ENCODE data around the gene ME1. TPM values are rescaled to one million over a fixed set of nuclear protein-coding genes. Genes with fewer than 3 reads are reported as not detected.

Gene ME1
- total and polyA plus RNA-seq, 2 of the 13 experiments (the other 11 are each of a cell fraction or from before 2014, with no cell fraction given) = not detected

DNA sequence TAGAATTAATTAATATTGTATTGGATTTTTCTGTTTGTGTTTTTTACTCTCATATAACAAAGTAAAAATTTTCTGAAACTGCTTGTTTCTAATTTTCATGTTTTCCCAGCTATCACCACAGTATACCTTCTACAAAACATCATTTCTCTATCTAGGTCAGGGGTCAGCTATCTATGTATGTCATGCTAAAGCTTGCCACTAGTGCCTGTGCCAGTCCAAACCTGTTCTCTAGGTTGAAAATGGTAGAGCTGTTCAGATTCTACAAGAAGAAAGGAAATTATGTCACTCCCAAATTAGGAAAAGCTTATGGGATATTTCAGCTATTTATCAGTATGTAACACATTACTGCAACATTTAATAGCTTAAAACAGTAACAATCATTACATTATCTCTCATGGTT lies 5.8 kb upstream of the ME1 start (continued):
- TF ChIP-seq, protein P1, sequence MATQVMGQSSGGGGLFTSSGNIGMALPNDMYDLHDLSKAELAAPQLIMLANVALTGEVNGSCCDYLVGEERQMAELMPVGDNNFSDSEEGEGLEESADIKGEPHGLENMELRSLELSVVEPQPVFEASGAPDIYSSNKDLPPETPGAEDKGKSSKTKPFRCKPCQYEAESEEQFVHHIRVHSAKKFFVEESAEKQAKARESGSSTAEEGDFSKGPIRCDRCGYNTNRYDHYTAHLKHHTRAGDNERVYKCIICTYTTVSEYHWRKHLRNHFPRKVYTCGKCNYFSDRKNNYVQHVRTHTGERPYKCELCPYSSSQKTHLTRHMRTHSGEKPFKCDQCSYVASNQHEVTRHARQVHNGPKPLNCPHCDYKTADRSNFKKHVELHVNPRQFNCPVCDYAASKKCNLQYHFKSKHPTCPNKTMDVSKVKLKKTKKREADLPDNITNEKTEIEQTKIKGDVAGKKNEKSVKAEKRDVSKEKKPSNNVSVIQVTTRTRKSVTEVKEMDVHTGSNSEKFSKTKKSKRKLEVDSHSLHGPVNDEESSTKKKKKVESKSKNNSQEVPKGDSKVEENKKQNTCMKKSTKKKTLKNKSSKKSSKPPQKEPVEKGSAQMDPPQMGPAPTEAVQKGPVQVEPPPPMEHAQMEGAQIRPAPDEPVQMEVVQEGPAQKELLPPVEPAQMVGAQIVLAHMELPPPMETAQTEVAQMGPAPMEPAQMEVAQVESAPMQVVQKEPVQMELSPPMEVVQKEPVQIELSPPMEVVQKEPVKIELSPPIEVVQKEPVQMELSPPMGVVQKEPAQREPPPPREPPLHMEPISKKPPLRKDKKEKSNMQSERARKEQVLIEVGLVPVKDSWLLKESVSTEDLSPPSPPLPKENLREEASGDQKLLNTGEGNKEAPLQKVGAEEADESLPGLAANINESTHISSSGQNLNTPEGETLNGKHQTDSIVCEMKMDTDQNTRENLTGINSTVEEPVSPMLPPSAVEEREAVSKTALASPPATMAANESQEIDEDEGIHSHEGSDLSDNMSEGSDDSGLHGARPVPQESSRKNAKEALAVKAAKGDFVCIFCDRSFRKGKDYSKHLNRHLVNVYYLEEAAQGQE (IDR thresholded peaks at IDR 0.05; ENCODE audit: borderline replicate concordance in 1 of 2, low read depth in 1 of 2, low read length in 2 of 2) = no peak
- TF ChIP-seq ZNF33B (CRISPR knock-in tag; IDR thresholded peaks at IDR 0.05) (no peak), EEA1 (CRISPR knock-in tag; IDR thresholded peaks at IDR 0.05; ENCODE audit: borderline replicate concordance) (no peak), RFXAP (CRISPR knock-in tag; IDR thresholded peaks at IDR 0.05; ENCODE audit: borderline replicate concordance) (no peak), ZNF776 (CRISPR knock-in tag; IDR thresholded peaks at IDR 0.05) (no peak), ARID2 (CRISPR knock-in tag; IDR thresholded peaks at IDR 0.05; ENCODE audit: borderline replicate concordance) (no peak), IRF2 (CRISPR knock-in tag; IDR thresholded peaks at IDR 0.05) (no peak), CEBPB (IDR thresholded peaks at IDR 0.05; ENCODE audit: borderline replicate concordance, low read depth, low read length) (no peak), ASH2L (IDR thresholded peaks at IDR 0.05; ENCODE audit: insufficient read length, low read depth, low read length) (no peak)
- TF ChIP-seq, protein P2, sequence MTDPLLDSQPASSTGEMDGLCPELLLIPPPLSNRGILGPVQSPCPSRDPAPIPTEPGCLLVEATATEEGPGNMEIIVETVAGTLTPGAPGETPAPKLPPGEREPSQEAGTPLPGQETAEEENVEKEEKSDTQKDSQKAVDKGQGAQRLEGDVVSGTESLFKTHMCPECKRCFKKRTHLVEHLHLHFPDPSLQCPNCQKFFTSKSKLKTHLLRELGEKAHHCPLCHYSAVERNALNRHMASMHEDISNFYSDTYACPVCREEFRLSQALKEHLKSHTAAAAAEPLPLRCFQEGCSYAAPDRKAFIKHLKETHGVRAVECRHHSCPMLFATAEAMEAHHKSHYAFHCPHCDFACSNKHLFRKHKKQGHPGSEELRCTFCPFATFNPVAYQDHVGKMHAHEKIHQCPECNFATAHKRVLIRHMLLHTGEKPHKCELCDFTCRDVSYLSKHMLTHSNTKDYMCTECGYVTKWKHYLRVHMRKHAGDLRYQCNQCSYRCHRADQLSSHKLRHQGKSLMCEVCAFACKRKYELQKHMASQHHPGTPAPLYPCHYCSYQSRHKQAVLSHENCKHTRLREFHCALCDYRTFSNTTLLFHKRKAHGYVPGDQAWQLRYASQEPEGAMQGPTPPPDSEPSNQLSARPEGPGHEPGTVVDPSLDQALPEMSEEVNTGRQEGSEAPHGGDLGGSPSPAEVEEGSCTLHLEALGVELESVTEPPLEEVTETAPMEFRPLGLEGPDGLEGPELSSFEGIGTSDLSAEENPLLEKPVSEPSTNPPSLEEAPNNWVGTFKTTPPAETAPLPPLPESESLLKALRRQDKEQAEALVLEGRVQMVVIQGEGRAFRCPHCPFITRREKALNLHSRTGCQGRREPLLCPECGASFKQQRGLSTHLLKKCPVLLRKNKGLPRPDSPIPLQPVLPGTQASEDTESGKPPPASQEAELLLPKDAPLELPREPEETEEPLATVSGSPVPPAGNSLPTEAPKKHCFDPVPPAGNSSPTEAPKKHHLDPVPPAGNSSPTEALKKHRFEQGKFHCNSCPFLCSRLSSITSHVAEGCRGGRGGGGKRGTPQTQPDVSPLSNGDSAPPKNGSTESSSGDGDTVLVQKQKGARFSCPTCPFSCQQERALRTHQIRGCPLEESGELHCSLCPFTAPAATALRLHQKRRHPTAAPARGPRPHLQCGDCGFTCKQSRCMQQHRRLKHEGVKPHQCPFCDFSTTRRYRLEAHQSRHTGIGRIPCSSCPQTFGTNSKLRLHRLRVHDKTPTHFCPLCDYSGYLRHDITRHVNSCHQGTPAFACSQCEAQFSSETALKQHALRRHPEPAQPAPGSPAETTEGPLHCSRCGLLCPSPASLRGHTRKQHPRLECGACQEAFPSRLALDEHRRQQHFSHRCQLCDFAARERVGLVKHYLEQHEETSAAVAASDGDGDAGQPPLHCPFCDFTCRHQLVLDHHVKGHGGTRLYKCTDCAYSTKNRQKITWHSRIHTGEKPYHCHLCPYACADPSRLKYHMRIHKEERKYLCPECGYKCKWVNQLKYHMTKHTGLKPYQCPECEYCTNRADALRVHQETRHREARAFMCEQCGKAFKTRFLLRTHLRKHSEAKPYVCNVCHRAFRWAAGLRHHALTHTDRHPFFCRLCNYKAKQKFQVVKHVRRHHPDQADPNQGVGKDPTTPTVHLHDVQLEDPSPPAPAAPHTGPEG (CRISPR knock-in tag; IDR thresholded peaks at IDR 0.05) = no peak
